Measurements from ENCODE around the gene CACTIN.
"Not testable (repeated sequence)": the region's sequence is repeated elsewhere in the genome, so short reads cannot be mapped to it uniquely, and the experiment has no call there.

The CACTIN gene

GRCh38 chr19:3626473-3627350, at the start of gene CACTIN:
Gene CACTIN (minus strand): TSS chr19:3626790. CDS start chr19:3626762, 28 bp downstream.
- peak; percentile 93 for DNase-seq (ENCODE audit: low read depth, low spot score)

DNA sequence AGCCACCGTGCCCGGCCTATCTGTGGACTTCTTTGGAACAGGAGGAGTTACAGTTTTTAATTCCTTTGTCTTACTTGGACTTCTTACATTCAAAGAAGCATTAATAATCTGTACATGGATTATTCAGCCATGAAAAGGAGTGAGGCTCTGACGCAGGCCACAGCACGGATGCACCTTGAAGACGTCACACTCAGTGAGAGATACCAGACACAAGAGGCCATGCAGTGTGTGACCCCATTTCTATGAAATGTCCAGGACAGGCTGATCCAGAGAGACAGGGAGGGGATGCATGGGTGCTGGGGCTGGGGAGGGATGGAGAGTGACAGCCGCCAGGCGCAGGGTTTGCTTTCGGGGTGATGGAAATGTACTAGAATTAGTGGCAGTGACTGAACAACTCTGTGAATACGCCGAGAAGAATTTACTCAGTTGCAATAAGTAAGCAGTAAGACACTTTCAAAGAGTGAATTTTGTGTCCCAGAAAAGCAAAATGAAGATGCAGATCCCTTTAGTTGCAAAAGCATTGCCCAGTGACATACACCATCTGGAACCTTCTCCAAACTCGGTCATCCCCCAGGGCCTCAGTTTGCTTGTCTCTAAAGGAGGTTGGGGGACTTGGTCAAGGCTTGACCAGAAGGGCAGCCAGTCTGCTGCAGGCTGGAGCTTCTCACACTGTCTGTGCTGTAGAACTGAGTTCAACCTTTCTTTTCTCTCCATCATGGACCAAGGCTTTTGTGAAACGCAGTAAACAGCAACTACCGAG, 48.4 kb upstream of the CACTIN start:
- no peak for DNase-seq (ENCODE audit: low read depth, low spot score)

DNA sequence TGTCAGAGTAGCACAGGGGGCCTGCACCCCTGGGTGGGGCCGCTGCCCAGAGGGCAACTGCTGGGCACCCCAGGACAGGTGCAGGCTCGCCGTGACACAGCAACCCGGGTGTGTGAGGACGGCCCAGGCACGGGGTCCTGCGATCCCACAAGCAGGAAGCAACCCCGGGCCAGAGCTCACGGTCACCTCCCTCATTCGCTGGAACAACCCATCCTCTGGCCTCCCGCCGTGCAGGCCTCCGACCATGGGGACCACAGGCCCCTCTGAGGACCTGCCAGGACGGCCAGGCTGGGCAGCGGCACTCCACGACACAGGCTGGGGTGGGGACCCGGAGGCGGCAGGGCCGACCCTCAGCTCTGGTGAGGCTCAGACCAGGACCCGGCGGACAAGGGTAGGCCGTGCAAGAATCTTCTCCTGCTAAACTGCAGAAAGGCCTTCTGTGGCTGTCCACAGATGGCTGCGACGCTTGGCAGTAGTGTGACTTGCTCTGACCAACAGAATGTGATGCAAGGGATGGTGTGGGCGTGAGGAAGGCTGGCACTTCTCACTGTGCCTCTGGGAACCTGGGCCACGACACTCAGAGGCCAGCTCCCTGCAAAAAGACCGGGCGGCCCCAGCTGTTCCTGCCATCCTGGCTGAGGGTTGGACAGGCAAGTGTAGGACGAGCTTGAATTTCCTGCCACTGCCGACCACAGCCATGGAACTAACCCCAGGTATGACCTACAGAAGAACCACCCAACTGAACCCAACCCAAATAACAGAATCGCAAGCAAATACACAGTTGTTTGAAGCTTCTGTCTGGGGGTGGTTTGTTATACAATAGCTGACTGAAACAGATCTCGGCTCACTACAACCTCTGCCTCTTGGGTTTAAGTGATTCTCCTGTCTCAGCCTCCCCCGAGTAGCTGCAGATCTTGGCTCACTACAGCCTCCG, 47.2 kb upstream of the CACTIN start:
- no peak for DNase-seq (ENCODE audit: low read depth, low spot score)

- no peak for DNase-seq (ENCODE audit: low read depth, low spot score)
These were observed 46.4 kb upstream of the CACTIN start for GRCh38 chr19:3672993-3673392.

DNA sequence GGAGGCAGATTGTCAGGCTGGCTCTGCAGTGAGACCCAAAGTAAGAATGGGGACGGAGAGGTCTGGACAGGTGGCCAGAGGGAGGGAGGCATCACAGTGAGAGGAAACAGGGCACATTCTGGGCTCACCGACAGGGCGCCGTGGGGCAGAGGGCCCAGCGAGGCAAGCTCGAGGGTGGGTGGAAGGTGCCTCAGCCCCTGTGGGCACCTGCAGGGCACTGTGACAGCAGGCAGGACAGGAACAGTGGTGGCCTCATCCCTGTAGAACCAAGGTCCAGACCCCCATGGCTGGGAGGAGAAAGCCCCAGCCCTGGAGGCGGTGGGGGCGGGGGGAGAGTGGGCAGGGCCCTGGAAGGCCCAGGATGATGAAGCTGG, 46.0 kb upstream of the CACTIN start:
- DNase-seq (ENCODE audit: low read depth, low spot score), result no peak

GRCh38 chr19:3671680-3672574, 45.3 kb upstream of the CACTIN start:
- no peak for DNase-seq (ENCODE audit: low read depth, low spot score)

DNA sequence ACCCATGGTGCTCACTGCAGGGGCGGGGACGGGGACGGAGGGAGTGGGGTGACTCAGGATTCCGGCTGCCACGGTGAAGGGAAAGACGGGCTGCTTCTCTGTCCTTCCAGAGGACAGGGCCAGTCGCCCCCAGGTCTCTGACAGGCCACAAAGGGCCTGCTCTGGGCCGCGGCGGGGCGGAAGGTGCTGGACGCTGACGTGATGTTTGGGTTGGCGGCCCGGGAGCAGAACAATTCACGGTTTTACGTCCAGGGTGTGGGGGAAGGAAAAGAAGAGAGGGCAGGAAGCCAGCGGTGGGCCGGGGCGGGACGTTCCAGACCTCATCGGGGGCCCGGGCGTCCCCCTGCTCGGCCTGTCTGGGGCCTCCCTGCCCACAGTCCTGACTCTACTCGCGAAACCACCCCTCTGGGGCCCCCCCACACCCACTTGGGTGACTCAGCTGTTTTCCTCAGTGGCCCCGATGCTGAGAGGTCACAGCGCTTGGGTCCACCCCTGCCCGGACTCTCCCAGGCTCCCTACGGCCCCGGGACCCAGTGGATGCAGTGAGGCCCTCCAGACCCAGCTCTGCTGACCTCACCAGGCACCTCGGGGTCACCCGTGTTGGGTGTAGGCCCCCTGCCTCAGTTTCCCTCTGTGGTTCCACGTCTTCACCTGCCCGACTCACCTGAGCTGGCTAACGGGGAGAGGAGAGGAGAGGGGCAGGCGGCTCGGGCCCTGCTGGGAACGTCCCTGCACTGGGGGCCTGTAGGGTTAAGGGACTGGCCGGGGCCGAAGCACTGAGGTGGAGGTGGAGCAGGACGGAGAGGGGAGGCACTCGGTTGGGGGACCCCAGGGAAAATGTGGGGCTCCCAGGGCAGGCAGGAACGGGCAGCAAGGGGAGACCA, 44.4 kb upstream of the CACTIN start:
- no peak for DNase-seq (ENCODE audit: low read depth, low spot score)

GRCh38 chr19:3669947-3670795, 43.6 kb upstream of the CACTIN start:
- DNase-seq (ENCODE audit: low read depth, low spot score), result no peak

DNA sequence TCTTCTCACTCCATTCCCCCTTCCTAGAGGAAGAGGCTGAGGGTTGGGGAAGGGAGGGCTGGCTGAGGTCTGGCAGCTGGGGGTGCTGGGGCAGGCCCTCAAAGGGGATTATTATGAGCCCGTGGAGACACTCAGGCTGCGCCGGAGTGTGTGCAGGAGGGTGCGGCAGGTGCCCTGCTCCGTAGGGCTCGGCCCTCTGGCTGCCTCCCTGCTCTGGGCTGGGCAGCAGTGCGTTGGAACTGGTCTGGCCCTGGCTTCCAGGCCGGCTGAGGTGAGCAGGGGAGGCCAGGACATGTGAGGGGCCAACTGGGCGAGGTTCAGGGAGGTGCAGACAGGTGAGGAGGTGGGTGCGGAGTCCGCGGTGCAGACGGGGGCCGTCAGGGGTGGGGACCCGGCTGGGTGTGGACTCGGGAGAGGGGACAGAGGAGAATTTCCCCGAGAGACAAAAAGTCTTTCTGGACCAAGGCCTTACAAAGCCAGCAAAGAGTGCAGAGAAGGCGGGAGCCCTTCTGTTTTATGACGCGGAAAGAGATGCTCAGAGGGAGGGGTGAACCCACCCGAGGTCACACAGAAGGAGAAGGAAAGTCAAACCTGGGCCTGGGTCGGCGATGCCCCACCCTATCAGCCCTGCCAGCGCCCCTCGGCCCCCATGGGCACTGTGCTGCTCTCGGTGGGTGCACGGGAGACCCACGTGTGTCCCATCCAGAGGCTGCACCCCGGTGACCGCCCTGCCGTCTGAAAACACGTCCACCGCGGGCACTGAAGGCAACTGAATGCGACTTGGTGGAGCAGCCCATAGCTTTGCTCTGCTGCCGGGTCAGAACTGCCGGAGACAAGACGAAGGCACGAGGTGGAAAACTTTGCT, 42.7 kb upstream of the CACTIN start:
- no peak for DNase-seq (ENCODE audit: low read depth, low spot score)

DNA sequence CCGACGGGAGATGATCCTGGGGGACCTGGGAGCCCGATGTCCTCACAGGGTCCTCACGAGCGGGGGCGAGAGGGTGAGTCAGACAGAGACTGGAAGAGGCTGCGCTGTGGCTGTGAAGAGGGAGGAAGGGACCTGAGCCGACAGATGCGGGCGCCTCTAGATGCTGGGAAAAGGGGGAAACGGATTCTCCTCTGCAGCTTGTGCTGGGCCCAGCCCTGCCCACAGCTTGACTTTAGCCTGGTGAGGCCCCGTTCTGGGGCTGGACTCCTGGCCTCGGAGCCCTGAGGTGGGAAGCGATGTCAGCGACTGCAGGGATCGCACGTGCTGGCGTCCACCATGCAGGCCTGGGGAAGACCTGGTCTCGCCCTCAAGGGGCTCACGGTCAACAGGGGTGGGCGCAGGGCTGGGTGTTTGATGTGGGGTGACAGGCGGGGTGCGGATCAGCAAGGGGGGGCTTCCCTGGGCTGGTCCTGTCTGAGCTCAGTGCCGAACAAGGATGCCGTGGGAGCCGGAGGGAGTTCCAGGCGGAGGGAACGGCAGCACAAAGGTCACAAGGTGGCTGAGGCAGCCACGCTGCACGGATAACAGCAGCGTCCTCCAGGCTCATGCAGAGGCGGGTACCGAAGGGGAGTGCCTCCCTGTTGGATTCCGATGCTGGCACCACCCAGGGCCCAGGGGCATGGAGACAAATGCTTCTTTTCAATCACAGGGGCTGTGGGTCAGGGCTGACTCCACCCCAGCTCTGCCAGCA, 41.9 kb upstream of the CACTIN start:
- no peak for DNase-seq (ENCODE audit: low read depth, low spot score)

- no peak for DNase-seq (ENCODE audit: low read depth, low spot score)
These were observed 41.2 kb upstream of the CACTIN start for GRCh38 chr19:3667766-3668165.

GRCh38 chr19:3667037-3667638, 40.5 kb upstream of the CACTIN start:
- DNase-seq (ENCODE audit: low read depth, low spot score), result no peak

DNA sequence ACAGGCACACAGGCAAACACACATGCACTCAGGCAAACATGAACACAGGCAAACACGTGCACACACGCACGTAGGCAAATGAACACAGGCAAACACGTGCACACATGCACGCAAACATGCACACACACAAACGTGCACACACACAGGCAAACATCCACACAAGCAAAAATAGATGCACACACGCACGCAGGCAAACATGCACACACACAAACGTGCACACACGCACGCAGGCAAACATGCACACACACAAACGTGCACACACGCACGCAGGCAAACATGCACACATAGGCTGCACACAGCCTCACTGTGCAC, 39.9 kb upstream of the CACTIN start:
- not testable (repeated sequence) for DNase-seq (ENCODE audit: low read depth, low spot score)

DNA sequence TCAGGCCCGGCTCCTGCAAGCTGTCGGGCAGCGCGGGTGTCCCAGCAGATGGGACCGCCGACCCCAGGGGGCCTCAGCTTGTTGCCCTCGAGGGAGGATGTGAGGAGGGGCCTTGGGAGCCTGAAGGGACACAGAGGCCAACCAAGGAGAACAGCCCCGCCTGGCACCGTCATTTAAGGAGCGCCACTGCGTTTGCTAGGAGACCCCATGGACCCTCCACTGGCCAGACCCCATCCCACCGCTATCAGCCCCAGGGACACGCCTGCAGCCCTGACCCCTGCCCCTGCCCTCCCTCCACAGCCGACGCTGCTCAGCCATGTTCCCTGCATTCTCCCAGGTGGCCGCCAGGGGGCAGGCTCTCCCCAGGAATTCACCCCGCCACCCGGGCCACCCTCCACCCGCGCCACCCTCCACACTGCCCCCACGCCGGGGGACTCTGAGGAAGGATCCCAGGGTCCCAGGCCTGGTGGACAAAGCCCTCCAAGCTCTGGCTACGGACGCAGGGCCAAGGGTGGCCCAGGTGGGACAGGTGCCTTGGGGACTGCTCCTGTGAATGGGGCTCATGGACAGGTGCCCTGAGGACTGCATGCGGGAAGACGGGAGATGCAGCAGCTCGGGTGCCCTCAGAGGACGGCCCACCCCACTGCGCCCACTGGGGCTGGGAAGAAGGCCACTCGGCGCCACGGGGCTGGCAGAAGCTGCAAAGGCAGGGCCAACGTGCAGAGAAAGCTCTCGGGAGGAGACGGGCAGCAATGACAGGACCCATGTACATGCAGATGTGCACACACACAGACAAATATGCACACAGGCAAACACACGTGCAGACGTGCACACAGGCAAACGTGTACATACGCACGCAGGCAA, 39.3 kb upstream of the CACTIN start:
- DNase-seq (ENCODE audit: low read depth, low spot score), result no peak

DNA sequence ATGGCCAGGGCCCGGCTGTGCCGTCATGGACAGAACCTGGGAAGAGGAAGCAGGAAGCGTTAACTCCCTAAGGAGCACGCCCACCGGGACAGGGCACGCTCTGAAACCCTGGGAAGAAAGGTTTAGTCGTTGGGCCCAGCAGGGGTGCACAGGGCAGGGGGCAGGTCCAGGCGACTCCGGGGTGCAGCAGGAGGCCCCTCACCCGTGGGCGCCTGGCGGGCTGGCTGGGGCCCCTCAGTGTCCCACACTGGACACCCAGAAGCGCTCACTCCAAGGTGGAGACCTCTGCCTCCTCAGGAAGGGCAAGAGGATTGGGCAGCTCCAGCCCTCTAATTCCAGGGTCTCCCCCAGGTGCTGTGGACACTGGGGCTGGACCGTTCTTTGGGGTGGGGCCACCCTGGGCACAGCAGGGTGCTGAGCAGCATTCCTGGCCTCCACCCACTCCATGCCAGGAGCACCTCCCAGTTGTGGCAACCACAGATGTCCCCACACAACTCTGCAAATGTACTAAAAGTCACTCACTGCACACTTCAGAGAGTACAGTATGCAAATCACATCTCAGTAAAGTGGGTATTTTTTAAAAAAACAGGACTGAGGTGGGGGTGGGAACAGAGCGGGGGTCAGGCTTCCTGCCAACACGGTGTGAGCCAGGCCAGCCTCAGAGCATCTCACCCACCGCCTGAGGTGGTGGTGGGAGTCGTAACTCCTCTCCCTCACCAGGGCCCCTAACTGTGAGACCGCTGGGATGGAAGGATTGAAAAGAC, 38.5 kb upstream of the CACTIN start:
- DNase-seq (ENCODE audit: low read depth, low spot score), result no peak
